GM18868 (cell line): Measurements from ENCODE around the gene TBRG4.

ENCODE experiments used
- ATAC-seq: cut with Tn5 transposase; IDR thresholded peaks from one replicate; pipeline ENCODE4 v1.9.1; 2021; ENCODE audit warnings: mild to moderate bottlenecking, moderate library complexity; ENCODE audit not compliant: unreplicated experiment

The TBRG4 gene

GRCh38 chr7:45060295-45060694, 51.2 kb downstream of the TBRG4 start:
- no peak for ATAC-seq

GRCh38 chr7:45057878-45058277, 53.6 kb downstream of the TBRG4 start:
- ATAC-seq: no peak

- no peak for ATAC-seq
Measured at GRCh38 chr7:45055594-45056219, 55.8 kb downstream of the TBRG4 start.

- no peak for ATAC-seq
Measured at GRCh38 chr7:45055016-45055415, 56.5 kb downstream of the TBRG4 start.

GRCh38 chr7:45054442-45054841, 57.1 kb downstream of the TBRG4 start:
- no peak for ATAC-seq

GRCh38 chr7:45053941-45054340, 57.6 kb downstream of the TBRG4 start:
- no peak for ATAC-seq

GRCh38 chr7:45053401-45053800, 58.1 kb downstream of the TBRG4 start:
- no peak for ATAC-seq

- ATAC-seq: no peak
Measured at GRCh38 chr7:45052011-45052410, 59.5 kb downstream of the TBRG4 start.

GRCh38 chr7:45050198-45050597, 61.3 kb downstream of the TBRG4 start:
- no peak for ATAC-seq
